ENCODE measurements around the gene TFPI. TPM values are rescaled to one million over a fixed set of nuclear protein-coding genes. Genes with fewer than 3 reads are reported as not detected.

TFPI gene
- total RNA-seq, 1 experiment from 2014 or later = 16.0 TPM

DNA sequence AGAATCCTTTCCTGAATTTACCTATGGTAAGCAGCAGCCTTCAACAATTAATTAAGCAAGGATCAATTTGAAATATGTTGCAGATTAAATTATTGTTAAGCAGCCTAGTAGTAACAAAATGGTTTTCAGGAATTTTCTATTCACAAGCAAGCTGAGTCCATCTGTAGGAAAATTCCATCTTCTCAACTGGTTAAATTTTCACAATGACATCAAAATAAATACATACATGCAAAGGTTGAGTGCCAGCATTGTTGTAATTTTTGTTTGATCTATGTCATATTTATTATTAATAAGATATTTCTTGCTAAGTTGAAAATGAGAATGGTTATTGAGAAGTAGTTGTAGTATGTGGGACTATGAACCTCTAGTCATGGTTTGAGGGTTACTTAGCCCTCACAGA, 15.3 kb upstream of the TFPI start:
- POLR2A ChIA-PET (ENCODE audit: unreplicated experiment) = interaction anchor here (0.5 kb wide), 1 partner anchor 64 kb away, joined by 6 read pairs; no protein-coding TSS in a partner anchor
- Histone ChIP-seq H3K4me2 (ENCODE audit: low read length) (no peak overlapping the region), H3K27ac (ENCODE audit: low read length) (no peak overlapping the region), H3K27me3 (ENCODE audit: low read length) (no peaks in the 10 kb centered on the region), H4K20me1 (ENCODE audit: low read length) (no peaks in the 10 kb centered on the region), H3K79me2 (ENCODE audit: low read length) (no peaks in the 10 kb centered on the region), H2AFZ (ENCODE audit: low read length) (no peak overlapping the region), H3F3A (ENCODE audit: low read length, unreplicated experiment) (no peaks in the 10 kb centered on the region), H3K4me1 (ENCODE audit: insufficient read depth, low read length) (peaks cover under 1% of the 10 kb centered on the region), H3K36me3 (ENCODE audit: low read depth, low read length) (no peaks in the 10 kb centered on the region), H3K9me3 (ENCODE audit: low read length) (no peaks in the 10 kb centered on the region), H3K9ac (ENCODE audit: low read length) (no peak overlapping the region), H3K9me2 (replicated peaks; ENCODE audit: low read length) (no peaks in the 10 kb centered on the region), H3K4me3 (ENCODE audit: low read length) (no peak overlapping the region)
- CTCF ChIA-PET = no interaction called here
- no peak for TF ChIP-seq EZH2 (IDR thresholded peaks at IDR 0.05; ENCODE audit: low read length, unreplicated experiment)
- TF ChIP-seq, protein P1, sequence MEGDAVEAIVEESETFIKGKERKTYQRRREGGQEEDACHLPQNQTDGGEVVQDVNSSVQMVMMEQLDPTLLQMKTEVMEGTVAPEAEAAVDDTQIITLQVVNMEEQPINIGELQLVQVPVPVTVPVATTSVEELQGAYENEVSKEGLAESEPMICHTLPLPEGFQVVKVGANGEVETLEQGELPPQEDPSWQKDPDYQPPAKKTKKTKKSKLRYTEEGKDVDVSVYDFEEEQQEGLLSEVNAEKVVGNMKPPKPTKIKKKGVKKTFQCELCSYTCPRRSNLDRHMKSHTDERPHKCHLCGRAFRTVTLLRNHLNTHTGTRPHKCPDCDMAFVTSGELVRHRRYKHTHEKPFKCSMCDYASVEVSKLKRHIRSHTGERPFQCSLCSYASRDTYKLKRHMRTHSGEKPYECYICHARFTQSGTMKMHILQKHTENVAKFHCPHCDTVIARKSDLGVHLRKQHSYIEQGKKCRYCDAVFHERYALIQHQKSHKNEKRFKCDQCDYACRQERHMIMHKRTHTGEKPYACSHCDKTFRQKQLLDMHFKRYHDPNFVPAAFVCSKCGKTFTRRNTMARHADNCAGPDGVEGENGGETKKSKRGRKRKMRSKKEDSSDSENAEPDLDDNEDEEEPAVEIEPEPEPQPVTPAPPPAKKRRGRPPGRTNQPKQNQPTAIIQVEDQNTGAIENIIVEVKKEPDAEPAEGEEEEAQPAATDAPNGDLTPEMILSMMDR (conservative IDR thresholded peaks at IDR 0.05; ENCODE audit: low read depth, low read length) = no peak
- TF ChIP-seq EZH2phosphoT487 (IDR thresholded peaks at IDR 0.05; ENCODE audit: borderline replicate concordance, low read length) = no peak
- DNase-seq (no peak), ATAC-seq (no peak)
- intact Hi-C loops (cut with micrococcal nuclease) = no loop called here
- BruUV-seq (replicated peaks) = no TSS peak

DNA sequence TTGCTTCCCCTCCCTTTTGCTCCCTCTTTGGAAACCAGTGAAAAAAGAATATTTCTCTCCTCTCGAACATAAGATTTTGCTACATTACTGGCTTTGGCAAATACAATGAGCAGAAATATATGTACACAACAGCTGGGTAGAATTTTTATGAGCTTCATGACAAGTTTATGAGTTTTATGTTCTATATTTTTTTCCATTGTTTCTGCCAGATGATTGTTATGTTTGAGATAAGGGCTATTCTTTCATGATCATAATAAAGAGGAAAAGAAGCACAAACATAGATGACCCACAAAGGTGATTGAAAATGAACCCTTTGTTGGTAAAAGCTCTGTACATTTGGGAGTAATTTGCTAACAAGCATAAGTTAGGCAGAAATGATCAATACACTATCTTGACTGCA, 14.8 kb upstream of the TFPI start:
- POLR2A ChIA-PET (ENCODE audit: unreplicated experiment) = interaction anchor here (0.5 kb wide), 1 partner anchor 63 kb away, joined by 6 read pairs; no protein-coding TSS in a partner anchor

DNA sequence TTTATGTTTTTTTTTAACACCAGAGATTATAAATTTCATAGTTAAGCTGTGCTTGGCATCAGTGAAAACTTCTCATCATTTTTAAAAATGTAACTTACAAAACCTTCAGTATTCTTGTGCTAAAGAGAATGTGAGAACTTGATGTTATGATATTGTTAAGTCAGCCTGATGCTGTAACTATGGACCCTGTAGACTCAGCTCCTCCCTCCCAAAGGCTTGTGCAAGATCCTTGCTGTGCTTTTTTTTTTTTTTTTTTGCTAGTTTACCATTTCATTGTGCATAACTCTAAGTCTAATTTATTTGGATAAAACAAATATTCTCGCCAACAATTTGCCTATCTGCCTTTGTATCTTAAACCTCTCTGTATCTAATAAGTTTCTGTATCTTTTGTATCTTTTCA, 12.9 kb upstream of the TFPI start:
- ATAC-seq = no peak
- POLR2A ChIA-PET (ENCODE audit: unreplicated experiment) = interaction anchor here (0.7 to 0.9 kb wide), 2 partner anchors 12 to 88 kb away, joined by 4 to 6 read pairs; no protein-coding TSS in a partner anchor
- no TSS peak for BruUV-seq (replicated peaks)
- Histone ChIP-seq H3F3A (ENCODE audit: low read length, unreplicated experiment) (no peaks in the 10 kb centered on the region), H3K27ac (ENCODE audit: low read length) (no peak overlapping the region), H3K27me3 (ENCODE audit: low read length) (no peaks in the 10 kb centered on the region), H3K4me1 (ENCODE audit: insufficient read depth, low read length) (no peaks in the 10 kb centered on the region), H3K36me3 (ENCODE audit: low read depth, low read length) (no peaks in the 10 kb centered on the region), H3K9me3 (ENCODE audit: low read length) (no peaks in the 10 kb centered on the region), H3K79me2 (ENCODE audit: low read length) (no peaks in the 10 kb centered on the region), H2AFZ (ENCODE audit: low read length) (no peak overlapping the region), H4K20me1 (ENCODE audit: low read length) (no peaks in the 10 kb centered on the region), H3K4me2 (ENCODE audit: low read length) (no peak overlapping the region), H3K4me3 (ENCODE audit: low read length) (no peak overlapping the region), H3K9me2 (replicated peaks; ENCODE audit: low read length) (no peaks in the 10 kb centered on the region), H3K9ac (ENCODE audit: low read length) (no peak overlapping the region)
- no peak for DNase-seq
- intact Hi-C loops (cut with micrococcal nuclease) = no loop called here
- TF ChIP-seq, protein P1 (conservative IDR thresholded peaks at IDR 0.05; ENCODE audit: low read depth, low read length) = no peak
- TF ChIP-seq EZH2phosphoT487 (IDR thresholded peaks at IDR 0.05; ENCODE audit: borderline replicate concordance, low read length) (no peak), EZH2 (IDR thresholded peaks at IDR 0.05; ENCODE audit: low read length, unreplicated experiment) (no peak)
- CTCF ChIA-PET = interaction anchor here (1.0 kb wide), 2 partner anchors 67 to 72 kb away, joined by 3 to 4 read pairs; no protein-coding TSS in a partner anchor

More for the DNA sequence above, 14.8 kb upstream of the TFPI start:
- intact Hi-C loops (cut with micrococcal nuclease) = no loop called here
- CTCF ChIA-PET = interaction anchor here (0.9 kb wide), 1 partner anchor 69 kb away, joined by 3 read pairs; no protein-coding TSS in a partner anchor
- H2AFZ ChIP-seq (ENCODE audit: low read length) = no peak overlapping the region
- DNase-seq = no peak
- H3K9me3 ChIP-seq (ENCODE audit: low read length) = no peaks in the 10 kb centered on the region
- H3K9ac ChIP-seq (ENCODE audit: low read length) = no peak overlapping the region
- no peaks in the 10 kb centered on the region for H3F3A ChIP-seq (ENCODE audit: low read length, unreplicated experiment)
- no TSS peak for BruUV-seq (replicated peaks)
- no peaks in the 10 kb centered on the region for H3K9me2 ChIP-seq (replicated peaks; ENCODE audit: low read length)
- H3K27ac ChIP-seq (ENCODE audit: low read length) = no peak overlapping the region
- H3K4me1 ChIP-seq (ENCODE audit: insufficient read depth, low read length) = no peaks in the 10 kb centered on the region
- no peaks in the 10 kb centered on the region for H3K36me3 ChIP-seq (ENCODE audit: low read depth, low read length)
- TF ChIP-seq EZH2phosphoT487 (IDR thresholded peaks at IDR 0.05; ENCODE audit: borderline replicate concordance, low read length) (no peak), EZH2 (IDR thresholded peaks at IDR 0.05; ENCODE audit: low read length, unreplicated experiment) (no peak)
- TF ChIP-seq, protein P1 (conservative IDR thresholded peaks at IDR 0.05; ENCODE audit: low read depth, low read length) = no peak
- H3K27me3 ChIP-seq (ENCODE audit: low read length) = no peaks in the 10 kb centered on the region
- H3K4me2 ChIP-seq (ENCODE audit: low read length) = no peak overlapping the region
- ATAC-seq = peak; percentile 22
- H3K4me3 ChIP-seq (ENCODE audit: low read length) = no peak overlapping the region
- H3K79me2 ChIP-seq (ENCODE audit: low read length) = no peaks in the 10 kb centered on the region
- H4K20me1 ChIP-seq (ENCODE audit: low read length) = no peaks in the 10 kb centered on the region

Measured in PC-3 (cell line).